IMR-90 (cell line): ENCODE results near the gene PRR9. TPM values are rescaled to one million over a fixed set of nuclear protein-coding genes. Genes with fewer than 3 reads are reported as not detected.

Experiments used
- ATAC-seq: fragments of 200-7000 bp; cut with Tn5 transposase; 2 replicates; pipeline ENCODE4 v1.9.1; 2020; ENCODE audit warnings: low read depth, mild to moderate bottlenecking, moderate library complexity
- BruUV-seq: library from RNA; stranded (reverse); fragments of 400-500 nt; replicated peaks from 2 replicates; lab custom pipeline; 2021; lab: Mats Ljungman, UMichigan
- CTCF ChIA-PET: fragments of 300-600 bp; formaldehyde crosslinking; extraction: SDS; loops from one replicate; lab custom pipeline; 2021; ENCODE audit warnings: antibody characterized with exemption; lab: Yijun Ruan, JAX
- POLR2A ChIA-PET: fragments of 300-600 bp; sonication (Branson Sonifier 250); formaldehyde crosslinking; loops from one replicate; lab custom pipeline; 2022; ENCODE audit warnings: antibody characterized with exemption; ENCODE audit not compliant: unreplicated experiment; lab: Charles Lee
- DNase-seq: peaks from one replicate; pipeline ENCODE4 v3.0.0; 2013
- H2AFZ ChIP-seq: replicated peaks from 2 replicates; pipeline ENCODE3; 2013; ENCODE audit warnings: low read length, mild to moderate bottlenecking; ENCODE audit not compliant: poor library complexity
- H2AK5ac ChIP-seq: 2 replicates; pipeline ENCODE4 v1.6.1; 2013; ENCODE audit warnings: low read depth, low read length, inconsistent platforms
- H2AK9ac ChIP-seq: replicated peaks from 2 replicates; pipeline ENCODE3; 2013; ENCODE audit warnings: mild to moderate bottlenecking, low read depth, low read length, moderate library complexity; ENCODE audit not compliant: poor library complexity
- H2BK120ac ChIP-seq: 2 replicates; pipeline ENCODE4 v1.6.1; 2013; ENCODE audit warnings: low read depth, low read length, inconsistent platforms
- H2BK15ac ChIP-seq: 3 replicates; pipeline ENCODE4 v1.6.1; 2013; ENCODE audit warnings: low read depth, low read length, inconsistent platforms
- H2BK20ac ChIP-seq: 2 replicates; pipeline ENCODE4 v1.6.1; 2013; ENCODE audit warnings: low read depth, mild to moderate bottlenecking, inconsistent platforms, low read length, moderate library complexity
- H2BK5ac ChIP-seq: 2 replicates; pipeline ENCODE4 v1.6.1; 2013; ENCODE audit warnings: mild to moderate bottlenecking, low read depth, low read length, inconsistent platforms; ENCODE audit not compliant: poor library complexity, severe bottlenecking
- H3K14ac ChIP-seq: replicated peaks from 2 replicates; pipeline ENCODE4 v1.6.1; 2013; ENCODE audit warnings: low read depth, low read length, inconsistent platforms
- H3K18ac ChIP-seq: 2 replicates; pipeline ENCODE4 v1.6.1; 2013; ENCODE audit warnings: low read depth, low read length, control low read depth
- H3K23ac ChIP-seq: 2 replicates; pipeline ENCODE4 v1.6.1; 2013; ENCODE audit warnings: low read depth, low read length, inconsistent platforms
- H3K27ac ChIP-seq: 2 replicates; pipeline ENCODE4 v1.5.1; 2013; ENCODE audit warnings: mild to moderate bottlenecking, control low read depth, low read length; ENCODE audit not compliant: insufficient read depth
- H3K27me3 ChIP-seq: 2 replicates; pipeline ENCODE4 v1.6.1; 2013; ENCODE audit warnings: low read length; ENCODE audit not compliant: control insufficient read depth, insufficient read depth
- H3K36me3 ChIP-seq: 2 replicates; pipeline ENCODE4 v1.6.1; 2013; ENCODE audit warnings: low read length, mixed read lengths; ENCODE audit not compliant: control insufficient read depth, insufficient read depth
- H3K4ac ChIP-seq: 2 replicates; pipeline ENCODE4 v1.6.1; 2013; ENCODE audit warnings: low read depth, low read length, inconsistent platforms
- H3K4me1 ChIP-seq: 2 replicates; pipeline ENCODE4 v1.6.1; 2013; ENCODE audit warnings: low read length, mixed read lengths; ENCODE audit not compliant: control insufficient read depth, insufficient read depth
- H3K4me2 ChIP-seq: 2 replicates; pipeline ENCODE4 v1.6.1; 2013; ENCODE audit warnings: low read depth, mild to moderate bottlenecking, control low read depth, low read length, moderate library complexity
- H3K4me3 ChIP-seq: 2 replicates; pipeline ENCODE4 v1.5.1; 2013; ENCODE audit warnings: low read depth, mild to moderate bottlenecking, control low read depth, low read length, moderate library complexity; ENCODE audit not compliant: insufficient read depth
- H3K56ac ChIP-seq: 2 replicates; pipeline ENCODE4 v1.6.1; 2013; ENCODE audit warnings: low read length, inconsistent platforms; ENCODE audit not compliant: insufficient read depth; ENCODE audit errors: extremely low read depth
- H3K79me1 ChIP-seq, 2 experiments: 2 replicates each; pipeline ENCODE4 v1.6.1; 2013; ENCODE audit warnings: low read length in 2 of 2, inconsistent platforms in 1 of 2, low read depth in 1 of 2
- H3K9ac ChIP-seq: 2 replicates; pipeline ENCODE4 v1.6.1; 2013; ENCODE audit warnings: low read depth, low read length, control low read depth
- H3K9me1 ChIP-seq: 2 replicates; pipeline ENCODE4 v1.6.1; 2013; ENCODE audit warnings: low read length, inconsistent platforms; ENCODE audit not compliant: insufficient read depth
- H3K9me3 ChIP-seq: 2 replicates; pipeline ENCODE4 v1.6.1; 2013; ENCODE audit warnings: low read length; ENCODE audit not compliant: control insufficient read depth, insufficient read depth
- H4K20me1 ChIP-seq: 2 replicates; pipeline ENCODE4 v1.6.1; 2013; ENCODE audit warnings: low read length, inconsistent platforms; ENCODE audit not compliant: insufficient read depth
- H4K5ac ChIP-seq: 2 replicates; pipeline ENCODE4 v1.6.1; 2013; ENCODE audit warnings: mild to moderate bottlenecking, low read depth, low read length, control low read depth
- H4K8ac ChIP-seq, 2 experiments: 2 replicates each; pipeline ENCODE4 v1.6.1; 2013; ENCODE audit warnings: low read depth in 2 of 2, low read length in 2 of 2, control low read depth in 1 of 2, inconsistent platforms in 1 of 2
- H4K91ac ChIP-seq: 2 replicates; pipeline ENCODE4 v1.6.1; 2013; ENCODE audit warnings: low read depth, low read length, inconsistent platforms; ENCODE audit not compliant: insufficient read depth
- CEBPB ChIP-seq: IDR thresholded peaks from 2 replicates; pipeline ENCODE4 v1.6.1; 2012; ENCODE audit warnings: low read depth, low read length, improper control_type of control experiment
- MXI1 ChIP-seq: IDR thresholded peaks from 2 replicates; pipeline ENCODE4 v1.6.1; 2012; ENCODE audit warnings: low read depth, mild to moderate bottlenecking, low read length, moderate library complexity, borderline replicate concordance
- RCOR1 ChIP-seq: IDR thresholded peaks from 2 replicates; pipeline ENCODE4 v1.6.1; 2012; ENCODE audit warnings: mild to moderate bottlenecking, low read length, improper control_type of control experiment; ENCODE audit not compliant: insufficient replicate concordance
- WGBS, 2 experiments: methylation state at CpG; one replicate each; pipeline versions ENCODE4 v1.1.5 to v1.1.7; 2013; ENCODE audit warnings: missing lambda C conversion rate in 2 of 2; ENCODE audit not compliant: insufficient read length in 1 of 2; ENCODE audit errors: extremely low coverage in 2 of 2; 5-methylcytosine and 5-hydroxymethylcytosine counted together
- dilution Hi-C: fragments of 300-500 bp; cut with HindIII; formaldehyde crosslinking; loops from one replicate; pipeline ENCODE4 v1.14.3; 2018; ENCODE audit warnings: low sequenced_read_pairs; ENCODE audit not compliant: unreplicated experiment
- in situ Hi-C: fragments of 300-500 bp; cut with MboI; formaldehyde crosslinking; loops from 3 replicates; pipeline ENCODE4 v1.14.3; 2019; ENCODE audit warnings: low sequenced_read_pairs, inconsistent platforms, mixed read lengths
- intact Hi-C: fragments of 100-400 bp; cut with micrococcal nuclease; formaldehyde crosslinking; loops from 2 replicates; pipeline ENCODE4 v1.10.0; 2022
- polyA plus RNA-seq, 3 experiments: library from polyadenylated mRNA; depleted of rRNA; stranded (reverse); fragments of >200 nt; gene quantifications; 2 replicates each; pipeline ENCODE4 v1.2.3, GENCODE V29; 2012; ENCODE audit warnings: low replicate concordance in 1 of 3
- total RNA-seq: library from RNA; depleted of rRNA; stranded (reverse); fragments of >200 nt; gene quantifications from 2 replicates; pipeline ENCODE4 v1.2.3, GENCODE V29; 2012

Gene PRR9
- total and polyA plus RNA-seq, 2 of the 4 experiments (the other 2 are of a cell fraction), result not detected

DNA sequence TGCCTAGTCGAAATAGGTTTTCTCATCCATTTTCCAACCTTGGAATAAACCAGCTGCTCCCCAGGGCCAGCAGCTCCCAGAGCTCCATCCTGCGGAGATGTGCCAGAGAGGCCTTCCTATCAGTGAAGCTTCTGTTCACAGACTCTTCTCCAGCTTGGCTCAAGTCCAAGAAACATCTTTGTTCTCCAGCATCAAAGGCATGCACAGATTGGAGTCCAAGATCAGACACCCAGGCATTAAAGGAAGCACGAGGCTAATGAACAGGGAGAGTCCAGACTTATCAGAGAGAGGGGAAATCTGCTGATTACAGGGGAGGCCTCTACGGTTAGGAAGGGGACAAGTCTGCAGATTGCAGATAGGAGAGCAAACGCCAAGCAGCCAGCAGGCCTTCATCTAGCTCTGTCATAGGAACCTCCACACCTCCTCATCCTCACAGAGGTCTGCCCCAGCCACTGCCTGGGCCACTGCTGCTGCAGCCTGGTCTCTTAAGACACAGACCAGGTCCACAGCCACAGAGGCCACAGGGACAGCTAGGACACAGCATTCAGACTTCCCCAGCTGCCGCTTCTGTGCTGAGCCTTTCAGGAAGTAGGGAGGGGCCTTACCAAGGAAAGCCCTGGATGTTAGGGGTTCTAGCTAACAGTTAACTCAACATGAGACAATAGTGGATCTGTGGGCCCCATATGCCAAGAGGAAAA is 3.4 kb downstream of the PRR9 start:
- Histone ChIP-seq H3K18ac (no peak overlapping the region), H2BK15ac (no peak overlapping the region), H3K4me3 (no peak overlapping the region), H3K27ac (no peak overlapping the region), H4K8ac (no peak overlapping the region), H2AK5ac (no peak overlapping the region), H3K56ac (no peak overlapping the region), H3K79me1 (no peaks in the 10 kb centered on the region), H2AFZ (no peak overlapping the region), H3K14ac (no peak overlapping the region), H3K4ac (no peak overlapping the region), H4K91ac (no peak overlapping the region), H4K20me1 (no peaks in the 10 kb centered on the region), H3K9me3 (no peaks in the 10 kb centered on the region), H3K23ac (no peak overlapping the region), H2BK120ac (no peak overlapping the region), H2BK5ac (no peak overlapping the region), H3K9ac (no peak overlapping the region), H2BK20ac (no peak overlapping the region), H2AK9ac (no peak overlapping the region), H3K4me1 (no peaks in the 10 kb centered on the region), H3K9me1 (no peaks in the 10 kb centered on the region), H3K27me3 (no peaks in the 10 kb centered on the region; the same call in 1 of the 2 replicates), H3K4me2 (no peak overlapping the region), H4K5ac (no peak overlapping the region), H3K36me3 (no peaks in the 10 kb centered on the region)
- 5% methylated on average over 2 of the region's 6 CpGs; no CpG with 5 or more reads in 1 of the 2 experiments for WGBS, 2 experiments
- intact Hi-C loops (no loop called here), dilution Hi-C loops (no loop called here), in situ Hi-C loops (loop anchor here (25.0 kb wide), 1 partner anchor 558 kb away; the partner anchor contains the start of gene LCE2D)
- DNase-seq, result no peak
- ATAC-seq, result no peak
- ChIA-PET POLR2A (no interaction called here), CTCF (interaction anchor here (1.2 kb wide), 1 partner anchor 9 kb away, joined by 4 read pairs; no protein-coding TSS in a partner anchor)
- no TSS peak for BruUV-seq
- no peak for TF ChIP-seq CEBPB
- TF ChIP-seq MXI1, result no peak
- TF ChIP-seq RCOR1, result no peak
